Stomach (tissue), 4 donors: ENCODE results near the gene ASTN2.

Experiments
- POLR2A ChIP-seq, 4 donors: fragments of 450-650 bp; IDR thresholded peaks; one replicate each; pipeline ENCODE4 v1.6.1; 2016; ENCODE audit warnings: antibody characterized with exemption in 4 of 4, control low read depth in 2 of 4, mild to moderate bottlenecking in 1 of 4, moderate library complexity in 1 of 4
- POLR2AphosphoS5 ChIP-seq, 3 donors: sonication (generic); formaldehyde crosslinking; IDR thresholded peaks; one replicate each; pipeline ENCODE4 v1.6.1; 2016; ENCODE audit warnings: antibody characterized with exemption in 3 of 3
- TF ChIP-seq, protein P1 (sequence below), 7 experiments: fragments of 450-650 bp in 4 of 7; fragments of 200-600 bp in 3 of 7; sonication (generic) in 3 of 7; IDR thresholded peaks; one replicate each; pipeline ENCODE4 v1.5.1; 2016 to 2019; ENCODE audit warnings: antibody characterized with exemption in 7 of 7, control low read depth in 2 of 7, mild to moderate bottlenecking in 1 of 7

DNA sequence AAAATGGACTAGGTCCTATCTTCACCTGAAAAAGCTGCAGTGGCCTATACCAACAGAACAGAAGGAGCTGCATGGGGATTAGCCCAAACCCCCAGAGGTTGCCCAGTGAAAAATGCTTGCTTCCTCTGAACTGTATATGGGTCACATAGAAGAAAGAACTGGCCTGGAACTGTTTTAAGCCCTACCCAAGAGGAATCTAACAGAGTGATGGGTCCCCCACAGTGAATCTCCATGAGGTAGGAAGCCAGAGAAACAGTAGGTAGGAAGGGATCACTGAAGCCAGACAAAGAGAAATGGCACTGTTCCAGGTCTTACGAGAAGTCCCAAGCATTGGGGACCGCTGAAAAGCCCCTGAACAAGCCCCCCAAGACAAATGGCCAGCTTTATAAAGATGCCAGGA is 756.6 kb downstream of the ASTN2 start:
- TF ChIP-seq, protein P1, sequence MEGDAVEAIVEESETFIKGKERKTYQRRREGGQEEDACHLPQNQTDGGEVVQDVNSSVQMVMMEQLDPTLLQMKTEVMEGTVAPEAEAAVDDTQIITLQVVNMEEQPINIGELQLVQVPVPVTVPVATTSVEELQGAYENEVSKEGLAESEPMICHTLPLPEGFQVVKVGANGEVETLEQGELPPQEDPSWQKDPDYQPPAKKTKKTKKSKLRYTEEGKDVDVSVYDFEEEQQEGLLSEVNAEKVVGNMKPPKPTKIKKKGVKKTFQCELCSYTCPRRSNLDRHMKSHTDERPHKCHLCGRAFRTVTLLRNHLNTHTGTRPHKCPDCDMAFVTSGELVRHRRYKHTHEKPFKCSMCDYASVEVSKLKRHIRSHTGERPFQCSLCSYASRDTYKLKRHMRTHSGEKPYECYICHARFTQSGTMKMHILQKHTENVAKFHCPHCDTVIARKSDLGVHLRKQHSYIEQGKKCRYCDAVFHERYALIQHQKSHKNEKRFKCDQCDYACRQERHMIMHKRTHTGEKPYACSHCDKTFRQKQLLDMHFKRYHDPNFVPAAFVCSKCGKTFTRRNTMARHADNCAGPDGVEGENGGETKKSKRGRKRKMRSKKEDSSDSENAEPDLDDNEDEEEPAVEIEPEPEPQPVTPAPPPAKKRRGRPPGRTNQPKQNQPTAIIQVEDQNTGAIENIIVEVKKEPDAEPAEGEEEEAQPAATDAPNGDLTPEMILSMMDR (IDR thresholded peaks at IDR 0.05), result no peak
- TF ChIP-seq POLR2AphosphoS5 (IDR thresholded peaks at IDR 0.05), result no peak
- TF ChIP-seq POLR2A (IDR thresholded peaks at IDR 0.05), result no peak
